ENCODE results near the gene BCAP31.

DNA sequence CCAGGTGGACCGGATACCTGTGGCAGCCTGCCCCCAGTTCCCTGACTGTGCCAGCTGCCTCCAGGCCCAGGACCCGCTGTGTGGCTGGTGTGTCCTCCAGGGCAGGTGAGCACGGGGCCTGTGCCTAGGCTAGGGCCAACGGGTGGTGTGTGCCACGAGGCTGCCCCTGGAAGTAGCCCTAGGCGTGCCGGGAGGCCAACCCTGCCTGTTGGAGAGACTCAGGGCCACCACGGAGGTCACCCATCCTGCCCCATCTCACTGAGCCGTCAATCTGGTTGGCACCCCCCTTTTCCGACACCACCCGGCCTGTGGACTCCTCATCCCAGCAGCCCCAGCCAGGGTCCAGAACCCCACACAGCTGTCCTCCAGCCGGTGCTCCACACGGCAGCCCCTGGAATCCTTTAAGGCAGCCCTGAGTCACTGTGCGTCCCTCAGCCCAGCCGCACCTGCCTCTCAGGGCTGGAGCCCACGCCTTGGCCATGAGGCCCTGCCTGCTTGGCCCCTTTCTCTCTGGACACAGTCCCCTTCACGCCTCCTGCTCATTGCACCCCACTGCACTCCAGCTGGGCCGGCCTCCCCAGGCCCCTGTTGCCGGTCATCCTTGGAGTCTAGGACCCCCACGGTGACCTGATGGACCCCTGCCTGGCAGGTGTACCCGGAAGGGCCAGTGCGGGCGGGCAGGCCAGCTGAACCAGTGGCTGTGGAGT lies 45.1 kb upstream of the BCAP31 start:
- TF ChIP-seq ATF1 (CRISPR knock-in tag; IDR thresholded peaks at IDR 0.05) (no peak), FOXJ3 (CRISPR knock-in tag; IDR thresholded peaks at IDR 0.05; ENCODE audit: borderline replicate concordance) (no peak), GABPB1 (CRISPR knock-in tag; IDR thresholded peaks at IDR 0.05) (no peak), NR3C1 (CRISPR knock-in tag; conservative IDR thresholded peaks at IDR 0.05; ENCODE audit: low read depth) (no peak), NR2C2 (CRISPR knock-in tag; IDR thresholded peaks at IDR 0.05) (no peak), TEAD4 (CRISPR knock-in tag; IDR thresholded peaks at IDR 0.05) (no peak), MYBL2 (CRISPR knock-in tag; IDR thresholded peaks at IDR 0.05) (no peak)
- TF ChIP-seq, protein P1, sequence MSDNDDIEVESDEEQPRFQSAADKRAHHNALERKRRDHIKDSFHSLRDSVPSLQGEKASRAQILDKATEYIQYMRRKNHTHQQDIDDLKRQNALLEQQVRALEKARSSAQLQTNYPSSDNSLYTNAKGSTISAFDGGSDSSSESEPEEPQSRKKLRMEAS (CRISPR knock-in tag; IDR thresholded peaks at IDR 0.05), result no peak
- TF ChIP-seq, protein P2, sequence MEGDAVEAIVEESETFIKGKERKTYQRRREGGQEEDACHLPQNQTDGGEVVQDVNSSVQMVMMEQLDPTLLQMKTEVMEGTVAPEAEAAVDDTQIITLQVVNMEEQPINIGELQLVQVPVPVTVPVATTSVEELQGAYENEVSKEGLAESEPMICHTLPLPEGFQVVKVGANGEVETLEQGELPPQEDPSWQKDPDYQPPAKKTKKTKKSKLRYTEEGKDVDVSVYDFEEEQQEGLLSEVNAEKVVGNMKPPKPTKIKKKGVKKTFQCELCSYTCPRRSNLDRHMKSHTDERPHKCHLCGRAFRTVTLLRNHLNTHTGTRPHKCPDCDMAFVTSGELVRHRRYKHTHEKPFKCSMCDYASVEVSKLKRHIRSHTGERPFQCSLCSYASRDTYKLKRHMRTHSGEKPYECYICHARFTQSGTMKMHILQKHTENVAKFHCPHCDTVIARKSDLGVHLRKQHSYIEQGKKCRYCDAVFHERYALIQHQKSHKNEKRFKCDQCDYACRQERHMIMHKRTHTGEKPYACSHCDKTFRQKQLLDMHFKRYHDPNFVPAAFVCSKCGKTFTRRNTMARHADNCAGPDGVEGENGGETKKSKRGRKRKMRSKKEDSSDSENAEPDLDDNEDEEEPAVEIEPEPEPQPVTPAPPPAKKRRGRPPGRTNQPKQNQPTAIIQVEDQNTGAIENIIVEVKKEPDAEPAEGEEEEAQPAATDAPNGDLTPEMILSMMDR (IDR thresholded peaks at IDR 0.05), result no peak
- TF ChIP-seq, protein P3, sequence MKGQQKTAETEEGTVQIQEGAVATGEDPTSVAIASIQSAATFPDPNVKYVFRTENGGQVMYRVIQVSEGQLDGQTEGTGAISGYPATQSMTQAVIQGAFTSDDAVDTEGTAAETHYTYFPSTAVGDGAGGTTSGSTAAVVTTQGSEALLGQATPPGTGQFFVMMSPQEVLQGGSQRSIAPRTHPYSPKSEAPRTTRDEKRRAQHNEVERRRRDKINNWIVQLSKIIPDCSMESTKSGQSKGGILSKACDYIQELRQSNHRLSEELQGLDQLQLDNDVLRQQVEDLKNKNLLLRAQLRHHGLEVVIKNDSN (CRISPR knock-in tag; IDR thresholded peaks at IDR 0.05), result no peak
- TF ChIP-seq, protein P4, sequence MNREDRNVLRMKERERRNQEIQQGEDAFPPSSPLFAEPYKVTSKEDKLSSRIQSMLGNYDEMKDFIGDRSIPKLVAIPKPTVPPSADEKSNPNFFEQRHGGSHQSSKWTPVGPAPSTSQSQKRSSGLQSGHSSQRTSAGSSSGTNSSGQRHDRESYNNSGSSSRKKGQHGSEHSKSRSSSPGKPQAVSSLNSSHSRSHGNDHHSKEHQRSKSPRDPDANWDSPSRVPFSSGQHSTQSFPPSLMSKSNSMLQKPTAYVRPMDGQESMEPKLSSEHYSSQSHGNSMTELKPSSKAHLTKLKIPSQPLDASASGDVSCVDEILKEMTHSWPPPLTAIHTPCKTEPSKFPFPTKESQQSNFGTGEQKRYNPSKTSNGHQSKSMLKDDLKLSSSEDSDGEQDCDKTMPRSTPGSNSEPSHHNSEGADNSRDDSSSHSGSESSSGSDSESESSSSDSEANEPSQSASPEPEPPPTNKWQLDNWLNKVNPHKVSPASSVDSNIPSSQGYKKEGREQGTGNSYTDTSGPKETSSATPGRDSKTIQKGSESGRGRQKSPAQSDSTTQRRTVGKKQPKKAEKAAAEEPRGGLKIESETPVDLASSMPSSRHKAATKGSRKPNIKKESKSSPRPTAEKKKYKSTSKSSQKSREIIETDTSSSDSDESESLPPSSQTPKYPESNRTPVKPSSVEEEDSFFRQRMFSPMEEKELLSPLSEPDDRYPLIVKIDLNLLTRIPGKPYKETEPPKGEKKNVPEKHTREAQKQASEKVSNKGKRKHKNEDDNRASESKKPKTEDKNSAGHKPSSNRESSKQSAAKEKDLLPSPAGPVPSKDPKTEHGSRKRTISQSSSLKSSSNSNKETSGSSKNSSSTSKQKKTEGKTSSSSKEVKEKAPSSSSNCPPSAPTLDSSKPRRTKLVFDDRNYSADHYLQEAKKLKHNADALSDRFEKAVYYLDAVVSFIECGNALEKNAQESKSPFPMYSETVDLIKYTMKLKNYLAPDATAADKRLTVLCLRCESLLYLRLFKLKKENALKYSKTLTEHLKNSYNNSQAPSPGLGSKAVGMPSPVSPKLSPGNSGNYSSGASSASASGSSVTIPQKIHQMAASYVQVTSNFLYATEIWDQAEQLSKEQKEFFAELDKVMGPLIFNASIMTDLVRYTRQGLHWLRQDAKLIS (CRISPR knock-in tag; IDR thresholded peaks at IDR 0.05; ENCODE audit: borderline replicate concordance), result no peak
- TF ChIP-seq, protein P5, sequence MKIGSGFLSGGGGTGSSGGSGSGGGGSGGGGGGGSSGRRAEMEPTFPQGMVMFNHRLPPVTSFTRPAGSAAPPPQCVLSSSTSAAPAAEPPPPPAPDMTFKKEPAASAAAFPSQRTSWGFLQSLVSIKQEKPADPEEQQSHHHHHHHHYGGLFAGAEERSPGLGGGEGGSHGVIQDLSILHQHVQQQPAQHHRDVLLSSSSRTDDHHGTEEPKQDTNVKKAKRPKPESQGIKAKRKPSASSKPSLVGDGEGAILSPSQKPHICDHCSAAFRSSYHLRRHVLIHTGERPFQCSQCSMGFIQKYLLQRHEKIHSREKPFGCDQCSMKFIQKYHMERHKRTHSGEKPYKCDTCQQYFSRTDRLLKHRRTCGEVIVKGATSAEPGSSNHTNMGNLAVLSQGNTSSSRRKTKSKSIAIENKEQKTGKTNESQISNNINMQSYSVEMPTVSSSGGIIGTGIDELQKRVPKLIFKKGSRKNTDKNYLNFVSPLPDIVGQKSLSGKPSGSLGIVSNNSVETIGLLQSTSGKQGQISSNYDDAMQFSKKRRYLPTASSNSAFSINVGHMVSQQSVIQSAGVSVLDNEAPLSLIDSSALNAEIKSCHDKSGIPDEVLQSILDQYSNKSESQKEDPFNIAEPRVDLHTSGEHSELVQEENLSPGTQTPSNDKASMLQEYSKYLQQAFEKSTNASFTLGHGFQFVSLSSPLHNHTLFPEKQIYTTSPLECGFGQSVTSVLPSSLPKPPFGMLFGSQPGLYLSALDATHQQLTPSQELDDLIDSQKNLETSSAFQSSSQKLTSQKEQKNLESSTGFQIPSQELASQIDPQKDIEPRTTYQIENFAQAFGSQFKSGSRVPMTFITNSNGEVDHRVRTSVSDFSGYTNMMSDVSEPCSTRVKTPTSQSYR (CRISPR knock-in tag; IDR thresholded peaks at IDR 0.05), result no peak
- TF ChIP-seq, protein P6, sequence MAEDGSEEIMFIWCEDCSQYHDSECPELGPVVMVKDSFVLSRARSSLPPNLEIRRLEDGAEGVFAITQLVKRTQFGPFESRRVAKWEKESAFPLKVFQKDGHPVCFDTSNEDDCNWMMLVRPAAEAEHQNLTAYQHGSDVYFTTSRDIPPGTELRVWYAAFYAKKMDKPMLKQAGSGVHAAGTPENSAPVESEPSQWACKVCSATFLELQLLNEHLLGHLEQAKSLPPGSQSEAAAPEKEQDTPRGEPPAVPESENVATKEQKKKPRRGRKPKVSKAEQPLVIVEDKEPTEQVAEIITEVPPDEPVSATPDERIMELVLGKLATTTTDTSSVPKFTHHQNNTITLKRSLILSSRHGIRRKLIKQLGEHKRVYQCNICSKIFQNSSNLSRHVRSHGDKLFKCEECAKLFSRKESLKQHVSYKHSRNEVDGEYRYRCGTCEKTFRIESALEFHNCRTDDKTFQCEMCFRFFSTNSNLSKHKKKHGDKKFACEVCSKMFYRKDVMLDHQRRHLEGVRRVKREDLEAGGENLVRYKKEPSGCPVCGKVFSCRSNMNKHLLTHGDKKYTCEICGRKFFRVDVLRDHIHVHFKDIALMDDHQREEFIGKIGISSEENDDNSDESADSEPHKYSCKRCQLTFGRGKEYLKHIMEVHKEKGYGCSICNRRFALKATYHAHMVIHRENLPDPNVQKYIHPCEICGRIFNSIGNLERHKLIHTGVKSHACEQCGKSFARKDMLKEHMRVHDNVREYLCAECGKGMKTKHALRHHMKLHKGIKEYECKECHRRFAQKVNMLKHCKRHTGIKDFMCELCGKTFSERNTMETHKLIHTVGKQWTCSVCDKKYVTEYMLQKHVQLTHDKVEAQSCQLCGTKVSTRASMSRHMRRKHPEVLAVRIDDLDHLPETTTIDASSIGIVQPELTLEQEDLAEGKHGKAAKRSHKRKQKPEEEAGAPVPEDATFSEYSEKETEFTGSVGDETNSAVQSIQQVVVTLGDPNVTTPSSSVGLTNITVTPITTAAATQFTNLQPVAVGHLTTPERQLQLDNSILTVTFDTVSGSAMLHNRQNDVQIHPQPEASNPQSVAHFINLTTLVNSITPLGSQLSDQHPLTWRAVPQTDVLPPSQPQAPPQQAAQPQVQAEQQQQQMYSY (CRISPR knock-in tag; IDR thresholded peaks at IDR 0.05), result no peak
- TF ChIP-seq, protein P7, sequence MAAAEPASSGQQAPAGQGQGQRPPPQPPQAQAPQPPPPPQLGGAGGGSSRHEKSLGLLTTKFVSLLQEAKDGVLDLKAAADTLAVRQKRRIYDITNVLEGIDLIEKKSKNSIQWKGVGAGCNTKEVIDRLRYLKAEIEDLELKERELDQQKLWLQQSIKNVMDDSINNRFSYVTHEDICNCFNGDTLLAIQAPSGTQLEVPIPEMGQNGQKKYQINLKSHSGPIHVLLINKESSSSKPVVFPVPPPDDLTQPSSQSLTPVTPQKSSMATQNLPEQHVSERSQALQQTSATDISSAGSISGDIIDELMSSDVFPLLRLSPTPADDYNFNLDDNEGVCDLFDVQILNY (CRISPR knock-in tag; IDR thresholded peaks at IDR 0.05), result no peak

Measured in WTC11 (cell line).